Fibroblast of mammary gland (primary cell): Measurements from ENCODE around the gene IST1.

Experiments used
- DNase-seq: peaks from one replicate; pipeline ENCODE4 v3.0.0-alpha.2; 2010; ENCODE audit warnings: low read depth
- H3K4me3 ChIP-seq: 2 replicates; pipeline ENCODE4 v1.5.1; 2011; ENCODE audit warnings: low read depth, mild to moderate bottlenecking, low read length, moderate library complexity; ENCODE audit not compliant: control insufficient read depth
- TF ChIP-seq, protein P1 (sequence below): conservative IDR thresholded peaks from 2 replicates; pipeline ENCODE4 v1.5.1; 2011; ENCODE audit warnings: low read depth, low read length, inconsistent platforms; ENCODE audit not compliant: control insufficient read depth, insufficient read depth

The IST1 gene

DNA sequence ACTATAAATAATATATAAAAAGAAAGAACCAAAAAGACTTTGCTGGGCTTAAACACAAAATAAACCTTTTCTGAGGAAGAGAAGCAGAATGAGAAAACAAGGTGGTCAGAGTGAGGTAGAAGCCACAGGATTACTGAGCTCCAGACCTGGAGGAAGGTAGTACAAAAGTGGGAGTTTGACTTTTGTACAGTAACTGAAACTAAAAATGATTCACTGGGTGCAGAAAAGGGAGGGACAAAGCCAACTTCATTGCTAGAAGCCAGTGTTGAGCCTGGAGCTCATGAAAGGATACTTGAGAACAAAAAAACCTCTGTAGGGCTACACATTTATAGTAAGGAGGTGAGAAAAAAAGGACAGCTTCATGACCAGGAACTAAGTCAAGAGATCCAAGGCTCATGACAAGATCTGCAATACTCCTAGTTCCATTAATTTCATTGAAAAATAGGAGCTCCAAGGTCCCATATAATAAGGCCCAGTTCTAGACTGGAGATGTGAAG, 59.4 kb downstream of the IST1 start:
- no peak for DNase-seq
- H3K4me3 ChIP-seq, result no peak overlapping the region
- TF ChIP-seq, protein P1, sequence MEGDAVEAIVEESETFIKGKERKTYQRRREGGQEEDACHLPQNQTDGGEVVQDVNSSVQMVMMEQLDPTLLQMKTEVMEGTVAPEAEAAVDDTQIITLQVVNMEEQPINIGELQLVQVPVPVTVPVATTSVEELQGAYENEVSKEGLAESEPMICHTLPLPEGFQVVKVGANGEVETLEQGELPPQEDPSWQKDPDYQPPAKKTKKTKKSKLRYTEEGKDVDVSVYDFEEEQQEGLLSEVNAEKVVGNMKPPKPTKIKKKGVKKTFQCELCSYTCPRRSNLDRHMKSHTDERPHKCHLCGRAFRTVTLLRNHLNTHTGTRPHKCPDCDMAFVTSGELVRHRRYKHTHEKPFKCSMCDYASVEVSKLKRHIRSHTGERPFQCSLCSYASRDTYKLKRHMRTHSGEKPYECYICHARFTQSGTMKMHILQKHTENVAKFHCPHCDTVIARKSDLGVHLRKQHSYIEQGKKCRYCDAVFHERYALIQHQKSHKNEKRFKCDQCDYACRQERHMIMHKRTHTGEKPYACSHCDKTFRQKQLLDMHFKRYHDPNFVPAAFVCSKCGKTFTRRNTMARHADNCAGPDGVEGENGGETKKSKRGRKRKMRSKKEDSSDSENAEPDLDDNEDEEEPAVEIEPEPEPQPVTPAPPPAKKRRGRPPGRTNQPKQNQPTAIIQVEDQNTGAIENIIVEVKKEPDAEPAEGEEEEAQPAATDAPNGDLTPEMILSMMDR, result no peak

DNA sequence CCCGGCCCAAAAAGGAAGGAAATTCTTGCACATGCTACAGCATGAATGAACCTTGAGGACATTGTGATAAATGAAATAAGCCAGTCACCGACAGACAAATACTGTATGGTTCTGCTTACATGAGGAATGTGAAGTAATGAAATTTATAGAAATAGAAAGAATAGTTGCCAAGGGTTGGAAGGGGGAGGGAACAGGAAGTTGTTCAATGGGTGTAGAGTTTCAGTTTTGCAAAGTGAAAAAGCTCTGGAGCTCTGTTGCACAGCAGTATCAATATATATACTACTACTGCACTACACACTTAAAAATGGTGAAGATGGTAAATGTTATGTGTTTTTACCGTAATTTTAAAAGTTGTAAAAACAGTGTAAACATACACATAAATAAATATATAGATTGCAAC, 61.2 kb downstream of the IST1 start:
- H3K4me3 ChIP-seq, result no peak overlapping the region
- TF ChIP-seq, protein P1, result no peak
- DNase-seq, result no peak

DNA sequence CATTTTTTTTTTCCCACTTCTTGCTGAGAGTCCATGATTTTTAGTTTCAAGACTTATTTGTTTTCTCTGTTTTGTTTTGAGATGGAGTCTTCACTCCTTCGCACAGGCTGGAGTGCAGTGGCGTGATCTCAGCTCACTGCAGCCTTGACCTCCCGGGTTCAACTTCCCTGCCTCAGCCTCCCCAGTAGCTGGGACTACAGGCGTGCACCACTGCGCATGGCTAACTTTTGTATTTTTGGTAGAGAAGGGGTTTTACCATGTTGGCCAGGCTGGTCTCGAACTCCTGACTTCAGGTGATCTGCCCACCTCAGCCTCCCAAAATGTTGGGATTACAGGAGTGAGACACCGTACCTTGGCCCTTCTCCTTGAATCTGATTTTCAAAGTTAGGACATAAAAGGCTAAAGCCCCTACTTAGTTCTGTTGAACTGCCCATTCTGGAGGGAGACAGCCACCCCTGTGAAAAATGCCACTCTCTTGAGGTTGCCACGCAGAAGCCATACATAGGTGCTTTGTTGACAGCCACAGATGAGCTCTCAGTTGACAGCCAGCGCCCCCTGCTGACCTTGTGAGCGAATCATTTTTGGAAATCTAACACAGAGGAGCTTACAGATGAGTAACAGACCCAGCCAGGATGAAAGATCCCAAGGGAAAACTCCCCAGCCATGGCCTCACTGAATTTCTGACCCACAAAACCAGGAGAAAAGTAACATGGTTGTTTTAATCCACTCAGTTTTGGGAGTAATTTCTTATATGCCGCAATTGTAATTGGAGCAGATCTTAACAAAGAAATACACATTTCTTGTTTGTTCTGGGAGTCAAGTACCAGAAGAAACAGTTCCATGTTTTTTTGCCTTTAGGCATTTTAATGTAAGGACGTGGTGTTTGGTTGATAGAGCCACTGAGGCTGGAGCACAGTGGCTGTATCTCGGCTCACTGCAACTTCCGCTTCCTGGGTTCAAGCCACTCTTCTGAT, 66.0 kb downstream of the IST1 start:
- peak; percentile 92 for DNase-seq
- TF ChIP-seq, protein P1, result peak; percentile 83
- no peak overlapping the region for H3K4me3 ChIP-seq

DNA sequence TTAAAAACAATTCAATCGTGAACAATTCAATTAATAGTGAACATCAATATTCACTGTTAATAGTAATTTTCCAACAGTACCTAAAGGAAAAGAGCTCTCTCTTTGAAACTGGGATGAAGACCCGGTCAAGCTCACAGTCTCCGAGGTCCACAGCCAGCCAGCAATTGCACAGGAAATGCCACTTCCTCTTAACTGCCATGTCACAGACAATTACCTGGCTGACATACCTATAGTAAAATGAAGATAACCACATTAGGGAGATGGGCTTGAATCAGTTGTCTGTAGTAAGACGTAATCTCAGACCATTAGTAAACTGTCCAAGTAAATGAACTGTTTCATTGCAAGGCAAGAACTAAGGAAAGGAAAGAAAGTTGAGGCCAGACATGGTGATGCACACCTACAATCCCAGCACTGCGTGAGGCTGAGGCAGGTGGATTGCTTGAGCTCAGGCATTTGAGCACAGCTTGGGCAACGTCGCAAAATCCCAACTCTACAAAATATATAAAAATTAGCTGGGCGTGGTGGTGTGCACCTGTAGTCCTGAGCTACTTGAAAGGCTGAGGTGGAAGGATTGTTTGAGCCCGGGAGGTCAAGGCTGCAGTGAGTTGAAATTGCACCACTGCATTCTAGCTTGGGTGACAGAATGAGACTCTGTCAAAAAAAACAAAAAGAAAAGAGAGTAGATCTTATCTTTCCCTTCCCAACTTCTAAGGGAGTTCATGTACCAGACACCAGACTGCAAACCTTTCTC, 68.0 kb downstream of the IST1 start:
- TF ChIP-seq, protein P1, result no peak
- H3K4me3 ChIP-seq, result no peak overlapping the region
- no peak for DNase-seq

DNA sequence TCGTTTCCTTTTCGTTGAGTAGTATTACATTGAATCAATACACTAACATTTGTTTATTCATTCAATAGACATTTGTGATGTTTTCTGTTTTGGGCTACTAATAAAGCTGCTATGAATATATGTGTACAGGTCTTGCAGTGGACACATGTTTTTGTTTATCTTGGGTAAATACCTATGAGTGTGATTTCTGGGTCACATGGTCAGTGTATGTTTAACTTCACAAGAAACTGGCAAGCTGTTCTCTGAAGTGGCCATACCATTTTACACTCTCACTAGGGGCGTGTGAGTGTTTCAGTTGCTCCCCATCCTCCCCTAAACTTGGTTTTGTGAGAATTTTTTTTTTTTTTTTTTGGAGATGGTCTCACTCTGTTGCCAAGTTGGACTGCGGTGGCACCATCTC, 69.9 kb downstream of the IST1 start:
- DNase-seq, result no peak
- TF ChIP-seq, protein P1, result no peak
- H3K4me3 ChIP-seq, result no peak overlapping the region

DNA sequence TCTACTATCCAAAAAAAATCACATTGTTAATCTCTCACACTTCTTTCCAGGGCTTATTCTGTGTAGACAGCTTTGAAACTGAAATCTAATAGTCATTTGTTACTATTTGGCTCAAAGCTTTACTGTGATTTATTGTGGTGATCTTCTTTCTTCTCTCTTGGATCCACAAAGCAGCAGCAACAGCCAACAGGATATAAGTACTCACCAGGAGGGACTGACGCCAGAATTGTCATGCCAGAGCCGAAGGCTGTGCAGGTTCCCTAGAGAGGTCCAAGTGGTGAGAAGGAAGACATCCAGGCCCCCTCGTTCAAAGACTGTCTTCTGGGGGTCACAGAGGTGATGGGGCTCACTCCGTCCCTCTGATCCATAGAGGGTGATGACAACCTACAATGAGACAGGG, 71.6 kb downstream of the IST1 start:
- DNase-seq, result no peak
- no peak overlapping the region for H3K4me3 ChIP-seq
- TF ChIP-seq, protein P1, result no peak
